GM11168 (cell line): ENCODE measurements around the gene SLC31A1.
"Not testable (repeated sequence)": the region's sequence is repeated elsewhere in the genome, so short reads cannot be mapped to it uniquely, and the experiment has no call there.

Experiments used
- in situ Hi-C: fragments of 300-500 bp; cut with MboI; formaldehyde crosslinking; loops from one replicate; pipeline ENCODE4 v1.12.0; 2022; ENCODE audit warnings: low sequenced_read_pairs; ENCODE audit not compliant: unreplicated experiment

SLC31A1 gene

GRCh38 chr9:113257863-113258262, 36.5 kb downstream of the SLC31A1 start:
- in situ Hi-C loops, result no loop called here

GRCh38 chr9:113258282-113258681, 36.9 kb downstream of the SLC31A1 start:
- in situ Hi-C loops, result no loop called here

- in situ Hi-C loops, result no loop called here
Measured at GRCh38 chr9:113261917-113262671, 40.8 kb downstream of the SLC31A1 start.

GRCh38 chr9:113266174-113266573, 44.8 kb downstream of the SLC31A1 start:
- in situ Hi-C loops, result no loop called here

- in situ Hi-C loops, result no loop called here
Measured at GRCh38 chr9:113267911-113268566, 46.7 kb downstream of the SLC31A1 start.

- in situ Hi-C loops, result no loop called here
Measured at GRCh38 chr9:113269355-113269754, 48.0 kb downstream of the SLC31A1 start.

- in situ Hi-C loops, result no loop called here
Measured at GRCh38 chr9:113269871-113270270, 48.5 kb downstream of the SLC31A1 start.

- in situ Hi-C loops, result no loop called here
Measured at GRCh38 chr9:113274474-113275156, 53.3 kb downstream of the SLC31A1 start.

GRCh38 chr9:113275157-113276131, 54.1 kb downstream of the SLC31A1 start, which contains the start of the genes CDC26 and PRPF4:
Gene CDC26, minus strand, starts transcription at chr9:113275572. Its CDS starts 3,065 bp downstream, at chr9:113272507.
Gene PRPF4, plus strand, starts transcription at chr9:113275658. Its CDS starts 86 bp downstream, at chr9:113275744.
- in situ Hi-C loops, result no loop called here

- in situ Hi-C loops, result no loop called here
Measured at GRCh38 chr9:113278840-113279239, 57.5 kb downstream of the SLC31A1 start.

- in situ Hi-C loops, result no loop called here
Measured at GRCh38 chr9:113281356-113281755, 60.0 kb downstream of the SLC31A1 start.

- in situ Hi-C loops, result no loop called here
Measured at GRCh38 chr9:113289091-113289490, 67.7 kb downstream of the SLC31A1 start.

- in situ Hi-C loops, result no loop called here
Measured at GRCh38 chr9:113290052-113290607, 68.8 kb downstream of the SLC31A1 start.

- in situ Hi-C loops, result no loop called here
Measured at GRCh38 chr9:113293285-113293878, 72.0 kb downstream of the SLC31A1 start.

- in situ Hi-C loops, result not testable (repeated sequence)
Measured at GRCh38 chr9:113296247-113296646, 74.9 kb downstream of the SLC31A1 start.

- in situ Hi-C loops, result no loop called here
Measured at GRCh38 chr9:113296796-113297558, 75.6 kb downstream of the SLC31A1 start.

GRCh38 chr9:113298311-113298710, 77.0 kb downstream of the SLC31A1 start:
- in situ Hi-C loops, result no loop called here

- in situ Hi-C loops, result no loop called here
Measured at GRCh38 chr9:113298924-113299770, 77.8 kb downstream of the SLC31A1 start.
